Measurements from ENCODE around the gene KAZALD1. TPM values are rescaled to one million over a fixed set of nuclear protein-coding genes. Genes with fewer than 3 reads are reported as not detected.

Gene KAZALD1, protein sequence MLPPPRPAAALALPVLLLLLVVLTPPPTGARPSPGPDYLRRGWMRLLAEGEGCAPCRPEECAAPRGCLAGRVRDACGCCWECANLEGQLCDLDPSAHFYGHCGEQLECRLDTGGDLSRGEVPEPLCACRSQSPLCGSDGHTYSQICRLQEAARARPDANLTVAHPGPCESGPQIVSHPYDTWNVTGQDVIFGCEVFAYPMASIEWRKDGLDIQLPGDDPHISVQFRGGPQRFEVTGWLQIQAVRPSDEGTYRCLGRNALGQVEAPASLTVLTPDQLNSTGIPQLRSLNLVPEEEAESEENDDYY
- total RNA-seq, result 12.7 TPM

GRCh38 chr10:101061624-101062231, at the start of gene KAZALD1:
KAZALD1 (plus strand) TSS chr10:101061989; CDS start chr10:101062593, 604 bp downstream.

GRCh38 chr10:101031128-101031795, 30.5 kb upstream of the KAZALD1 start, which contains the start of the genes PDZD7 and SFXN3:
PDZD7 (minus strand) TSS chr10:101031129; CDS start chr10:101030219, 910 bp downstream.
SFXN3 (plus strand) TSS chr10:101031234; CDS start chr10:101034695, 3,461 bp downstream.

Other genes with a start within 250 kb of the KAZALD1 start
- 49.0 TPM for gene SLF2, start 149.0 kb upstream of the KAZALD1 start, total RNA-seq
- 8.5 TPM for gene SEMA4G, start 92.5 kb upstream of the KAZALD1 start, total RNA-seq
- 99.8 TPM for gene MRPL43, start 74.5 kb upstream of the KAZALD1 start, total RNA-seq
- gene TWNK, start 74.4 kb upstream of the KAZALD1 start, total RNA-seq, result 9.5 TPM
- 93.3 TPM for gene LZTS2, start 62.2 kb upstream of the KAZALD1 start, total RNA-seq
- gene PDZD7, start 30.9 kb upstream of the KAZALD1 start, total RNA-seq, result 1.6 TPM
- gene SFXN3, start 30.8 kb upstream of the KAZALD1 start, total RNA-seq, result 29.0 TPM
- not detected for gene TLX1, start 69.3 kb downstream of the KAZALD1 start, total RNA-seq
- 1.5 TPM for gene LBX1, start 167.5 kb downstream of the KAZALD1 start, total RNA-seq